Neural crest cell (in vitro differentiated cells): ENCODE data around the gene CMIP. TPM values are rescaled to one million over a fixed set of nuclear protein-coding genes. Genes with fewer than 3 reads are reported as not detected.

Experiments used
- DNase-seq: peaks from one replicate; pipeline ENCODE4 v3.0.0; 2021; ENCODE audit warnings: low read depth, mixed read lengths, low spot score
- H3K27ac Mint-ChIP-seq: one replicate; pipeline ENCODE4 v1.8.0; 2021; ENCODE audit warnings: mild to moderate bottlenecking, mixed read lengths; ENCODE audit not compliant: unreplicated experiment
- H3K27me3 Mint-ChIP-seq: 2 replicates; pipeline ENCODE4 v1.8.0; 2021; ENCODE audit warnings: low read depth, mild to moderate bottlenecking, mixed read lengths
- H3K36me3 Mint-ChIP-seq: 2 replicates; pipeline ENCODE4 v1.8.0; 2021; ENCODE audit warnings: low read depth, mild to moderate bottlenecking, mixed read lengths
- H3K4me1 Mint-ChIP-seq: 2 replicates; pipeline ENCODE4 v1.8.0; 2021; ENCODE audit warnings: mixed read lengths
- H3K4me3 Mint-ChIP-seq: one replicate; pipeline ENCODE4 v1.8.0; 2021; ENCODE audit warnings: mild to moderate bottlenecking, mixed read lengths
- H3K9me3 Mint-ChIP-seq: 2 replicates; pipeline ENCODE4 v1.8.0; 2021; ENCODE audit warnings: mixed read lengths
- CTCF ChIP-seq: fragments of 200-600 bp; sonication (generic); conservative IDR thresholded peaks from 2 replicates; pipeline ENCODE4 v1.5.0; 2021; ENCODE audit warnings: antibody characterized with exemption, mild to moderate bottlenecking
- total RNA-seq: library from RNA; stranded (reverse); gene quantifications from 2 replicates; pipeline ENCODE4 v1.2.1, GENCODE V29; 2021

The CMIP gene
- total RNA-seq, 1 donor from 2014 or later = 41.2 TPM

- TF ChIP-seq CTCF = no peak
- DNase-seq = no peak
- no peak overlapping the region for H3K4me3 Mint-ChIP-seq
- H3K36me3 Mint-ChIP-seq = peaks cover 5% of the 10 kb centered on the region
- H3K27me3 Mint-ChIP-seq = no peaks in the 10 kb centered on the region
- H3K4me1 Mint-ChIP-seq = peaks cover 45% of the 10 kb centered on the region
- no peak overlapping the region for H3K27ac Mint-ChIP-seq
- no peaks in the 10 kb centered on the region for H3K9me3 Mint-ChIP-seq
These were observed 40.5 kb downstream of the CMIP start for GRCh38 chr16:81484908-81485624.

- no peaks in the 10 kb centered on the region for H3K9me3 Mint-ChIP-seq
- no peak overlapping the region for H3K27ac Mint-ChIP-seq
These were observed 41.4 kb downstream of the CMIP start for GRCh38 chr16:81485824-81486539.

GRCh38 chr16:81486540-81487061 lies 42.0 kb downstream of the CMIP start:
- H3K9me3 Mint-ChIP-seq = no peaks in the 10 kb centered on the region
- H3K27me3 Mint-ChIP-seq = no peaks in the 10 kb centered on the region
- H3K27ac Mint-ChIP-seq = no peak overlapping the region
- DNase-seq = no peak
- no peak overlapping the region for H3K4me3 Mint-ChIP-seq
- H3K36me3 Mint-ChIP-seq = peaks cover 5% of the 10 kb centered on the region
- H3K4me1 Mint-ChIP-seq = peaks cover 40% of the 10 kb centered on the region
- no peak for TF ChIP-seq CTCF

More at GRCh38 chr16:81485824-81486539, 41.4 kb downstream of the CMIP start:
- H3K36me3 Mint-ChIP-seq = peaks cover 5% of the 10 kb centered on the region
- H3K4me1 Mint-ChIP-seq = peaks cover 41% of the 10 kb centered on the region
- no peaks in the 10 kb centered on the region for H3K27me3 Mint-ChIP-seq
- DNase-seq = no peak
- H3K4me3 Mint-ChIP-seq = no peak overlapping the region
- no peak for TF ChIP-seq CTCF

GRCh38 chr16:81487301-81487720 lies 42.7 kb downstream of the CMIP start:
- Mint-ChIP-seq H3K27ac (no peak overlapping the region), H3K4me1 (peaks cover 42% of the 10 kb centered on the region), H3K9me3 (no peaks in the 10 kb centered on the region), H3K4me3 (no peak overlapping the region), H3K27me3 (no peaks in the 10 kb centered on the region), H3K36me3 (peaks cover 5% of the 10 kb centered on the region)
- no peak for TF ChIP-seq CTCF
- no peak for DNase-seq

- H3K27ac Mint-ChIP-seq = peak overlapping the region; percentile 25
- no peak overlapping the region for H3K4me3 Mint-ChIP-seq
- peaks cover 46% of the 10 kb centered on the region for H3K4me1 Mint-ChIP-seq
- DNase-seq = no peak
- H3K27me3 Mint-ChIP-seq = no peaks in the 10 kb centered on the region
- no peak for TF ChIP-seq CTCF
- H3K9me3 Mint-ChIP-seq = no peaks in the 10 kb centered on the region
- no peaks in the 10 kb centered on the region for H3K36me3 Mint-ChIP-seq
These were observed 44.2 kb downstream of the CMIP start for GRCh38 chr16:81488687-81489411.
